Measurements from ENCODE around the gene PORCN.

Gene PORCN

GRCh38 chrX:48509619-48510018, 827 bp downstream of the PORCN start:
- no peak for TF ChIP-seq POLR2AphosphoS5 (IDR thresholded peaks at IDR 0.05; ENCODE audit: low read depth, low read length)
- no peak for TF ChIP-seq SIN3A (IDR thresholded peaks at IDR 0.05; ENCODE audit: borderline replicate concordance, insufficient read depth, low read length)
- TF ChIP-seq REST (IDR thresholded peaks at IDR 0.05; ENCODE audit: insufficient read depth in 1 of 2, low read depth in 2 of 2, low read length in 2 of 2) = no peak
- no peak for TF ChIP-seq FOXP2 (optimal IDR thresholded peaks at IDR 0.05; ENCODE audit: borderline replicate concordance, extremely low read depth, extremely low read length, insufficient read depth)
- no peak for TF ChIP-seq TAF1 (IDR thresholded peaks at IDR 0.05; ENCODE audit: borderline replicate concordance, insufficient read depth, low read length)

GRCh38 chrX:48511560-48511959, 2.8 kb downstream of the PORCN start:
- TF ChIP-seq TAF1 (IDR thresholded peaks at IDR 0.05; ENCODE audit: borderline replicate concordance, insufficient read depth, low read length) (no peak), REST (IDR thresholded peaks at IDR 0.05; ENCODE audit: insufficient read depth in 1 of 2, low read depth in 2 of 2, low read length in 2 of 2) (no peak), FOXP2 (optimal IDR thresholded peaks at IDR 0.05; ENCODE audit: borderline replicate concordance, extremely low read depth, extremely low read length, insufficient read depth) (no peak), SIN3A (IDR thresholded peaks at IDR 0.05; ENCODE audit: borderline replicate concordance, insufficient read depth, low read length) (no peak), POLR2AphosphoS5 (IDR thresholded peaks at IDR 0.05; ENCODE audit: low read depth, low read length) (no peak)

- TF ChIP-seq REST (IDR thresholded peaks at IDR 0.05; ENCODE audit: insufficient read depth in 1 of 2, low read depth in 2 of 2, low read length in 2 of 2) = no peak
- no peak for TF ChIP-seq TAF1 (IDR thresholded peaks at IDR 0.05; ENCODE audit: borderline replicate concordance, insufficient read depth, low read length)
- no peak for TF ChIP-seq FOXP2 (optimal IDR thresholded peaks at IDR 0.05; ENCODE audit: borderline replicate concordance, extremely low read depth, extremely low read length, insufficient read depth)
- no peak for TF ChIP-seq POLR2AphosphoS5 (IDR thresholded peaks at IDR 0.05; ENCODE audit: low read depth, low read length)
- TF ChIP-seq SIN3A (IDR thresholded peaks at IDR 0.05; ENCODE audit: borderline replicate concordance, insufficient read depth, low read length) = no peak
These were observed 3.7 kb downstream of the PORCN start for GRCh38 chrX:48512371-48512935.

- TF ChIP-seq REST (IDR thresholded peaks at IDR 0.05; ENCODE audit: insufficient read depth in 1 of 2, low read depth in 2 of 2, low read length in 2 of 2) = no peak
- no peak for TF ChIP-seq POLR2AphosphoS5 (IDR thresholded peaks at IDR 0.05; ENCODE audit: low read depth, low read length)
- no peak for TF ChIP-seq TAF1 (IDR thresholded peaks at IDR 0.05; ENCODE audit: borderline replicate concordance, insufficient read depth, low read length)
- no peak for TF ChIP-seq FOXP2 (optimal IDR thresholded peaks at IDR 0.05; ENCODE audit: borderline replicate concordance, extremely low read depth, extremely low read length, insufficient read depth)
- no peak for TF ChIP-seq SIN3A (IDR thresholded peaks at IDR 0.05; ENCODE audit: borderline replicate concordance, insufficient read depth, low read length)
These were observed 4.9 kb downstream of the PORCN start for GRCh38 chrX:48513670-48514069.

All from PFSK-1 (cell line).